Activated naive CD8-positive, alpha-beta T cell treated with anti-CD3 and anti-CD28 coated beads, Interleukin-2, amount 50 U/mL, for 16 hours (primary cell): ENCODE measurements around the gene PBX3.

Experiments used
- DNase-seq: peaks from one replicate; pipeline ENCODE4 v3.0.0-alpha.2; 2020; ENCODE audit warnings: low read depth, low spot score

The PBX3 gene

DNA sequence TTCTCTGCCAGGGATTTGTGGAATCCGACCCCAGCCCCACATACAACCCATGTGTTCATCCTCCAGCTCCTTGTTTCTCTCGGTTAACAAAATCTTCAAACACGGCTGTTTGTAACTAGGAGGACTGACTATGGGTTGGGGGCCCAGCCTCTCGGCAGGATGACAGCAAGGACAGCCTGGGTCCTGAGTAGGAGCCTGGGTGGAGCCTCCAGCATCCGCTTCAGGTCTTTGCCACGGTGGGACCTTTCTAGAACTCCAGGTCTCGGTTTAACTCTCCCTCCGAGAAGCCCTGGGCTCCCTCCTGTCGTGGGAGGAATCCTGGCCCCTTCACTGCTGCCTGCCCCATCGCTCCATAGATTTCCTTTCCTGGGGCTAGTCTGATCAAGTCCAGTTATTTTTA lies 248.5 kb downstream of the PBX3 start:
- no peak for DNase-seq

- DNase-seq = no peak
These were observed 249.6 kb downstream of the PBX3 start for GRCh38 chr9:125996791-125997190.

- DNase-seq = no peak
These were observed 250.1 kb downstream of the PBX3 start for GRCh38 chr9:125997196-125997823.

GRCh38 chr9:125998837-125999503 lies 251.8 kb downstream of the PBX3 start:
- no peak for DNase-seq

- no peak for DNase-seq
These were observed 252.3 kb downstream of the PBX3 start for GRCh38 chr9:125999504-125999881.

GRCh38 chr9:126000256-126000655 lies 253.1 kb downstream of the PBX3 start:
- DNase-seq = no peak

DNA sequence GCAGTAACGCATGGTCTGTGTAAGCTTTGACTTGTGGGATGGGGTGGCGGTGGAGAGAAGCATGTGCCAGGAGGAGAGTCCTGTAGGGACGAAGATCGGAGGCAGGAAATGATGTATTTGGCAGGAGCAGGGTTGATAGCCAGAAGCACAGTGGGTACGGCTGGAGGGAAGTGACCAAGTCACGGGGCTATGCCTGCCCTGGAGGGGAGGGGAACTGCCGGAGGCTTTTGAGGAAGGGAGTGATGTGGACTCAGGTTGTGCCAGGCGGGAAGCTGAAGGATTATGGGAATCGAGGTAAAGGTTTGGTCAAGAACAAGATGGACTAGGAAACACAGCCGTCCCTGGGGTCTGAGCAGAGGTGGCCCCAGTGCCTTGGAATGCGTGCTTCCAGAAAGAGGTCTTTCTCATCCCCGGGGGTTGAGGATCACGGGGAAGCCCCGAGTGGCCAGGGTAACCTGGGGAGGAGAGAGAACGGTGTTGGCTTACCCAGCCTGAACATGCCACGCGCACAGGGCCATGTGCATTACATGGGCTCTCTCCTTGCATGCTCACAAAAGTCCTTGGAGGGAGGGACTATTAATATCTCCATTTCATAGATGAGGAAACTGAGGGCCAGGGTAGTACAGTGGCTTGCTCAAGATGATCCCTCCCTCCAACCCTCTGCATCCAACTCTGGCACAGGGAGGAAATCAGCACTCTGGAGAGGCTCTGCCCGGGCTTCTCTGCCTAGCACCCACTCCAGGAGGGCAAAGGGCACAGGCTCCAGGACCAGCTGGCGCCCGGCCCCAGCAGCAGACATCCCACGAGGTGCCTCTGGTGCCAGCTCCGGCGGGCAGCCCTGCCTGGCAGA lies 253.8 kb downstream of the PBX3 start:
- DNase-seq = no peak

- DNase-seq = no peak
These were observed 254.5 kb downstream of the PBX3 start for GRCh38 chr9:126001581-126002225.

DNA sequence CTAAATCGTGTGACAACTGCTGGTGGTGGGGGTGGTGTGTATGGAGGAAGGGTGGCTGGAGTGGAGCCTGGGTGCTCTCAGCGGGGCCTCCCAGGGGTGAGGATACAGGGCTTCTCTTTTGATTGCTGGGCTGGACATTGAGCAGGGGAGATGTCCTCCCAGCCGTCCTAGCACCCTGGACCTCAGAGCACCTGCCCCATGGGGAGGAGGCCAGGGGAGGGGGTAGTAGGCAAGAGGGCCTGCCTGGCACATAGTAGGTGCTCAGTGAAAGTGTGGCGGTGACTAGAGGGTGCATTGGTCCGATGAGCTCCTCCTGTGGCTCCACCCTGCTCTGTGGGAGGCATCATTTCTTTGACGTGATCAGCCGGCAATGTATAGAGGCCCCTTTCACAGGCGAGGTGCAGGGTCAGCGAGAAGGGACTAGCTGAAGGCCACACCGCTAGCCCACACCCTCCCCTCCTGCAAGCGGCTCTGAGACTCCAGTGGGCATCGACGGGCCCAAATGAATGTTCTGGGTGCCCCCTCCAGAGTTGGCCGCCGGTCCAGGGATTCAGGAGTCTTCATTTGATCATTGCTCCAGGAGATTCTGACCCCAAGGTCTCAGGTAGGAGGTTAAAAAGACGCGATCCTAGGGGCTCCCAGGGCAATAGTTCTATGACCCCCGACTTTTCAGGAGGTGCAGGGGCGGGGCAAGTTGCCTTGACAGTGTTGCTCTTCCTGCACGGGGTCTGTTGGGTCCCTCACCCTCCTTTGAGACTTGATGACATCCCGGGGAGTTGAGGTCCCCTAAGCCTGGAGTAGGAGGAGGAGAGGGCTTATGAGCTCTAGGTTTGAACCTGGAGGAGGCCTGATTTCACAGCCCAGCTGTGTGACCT lies 255.5 kb downstream of the PBX3 start:
- no peak for DNase-seq

DNA sequence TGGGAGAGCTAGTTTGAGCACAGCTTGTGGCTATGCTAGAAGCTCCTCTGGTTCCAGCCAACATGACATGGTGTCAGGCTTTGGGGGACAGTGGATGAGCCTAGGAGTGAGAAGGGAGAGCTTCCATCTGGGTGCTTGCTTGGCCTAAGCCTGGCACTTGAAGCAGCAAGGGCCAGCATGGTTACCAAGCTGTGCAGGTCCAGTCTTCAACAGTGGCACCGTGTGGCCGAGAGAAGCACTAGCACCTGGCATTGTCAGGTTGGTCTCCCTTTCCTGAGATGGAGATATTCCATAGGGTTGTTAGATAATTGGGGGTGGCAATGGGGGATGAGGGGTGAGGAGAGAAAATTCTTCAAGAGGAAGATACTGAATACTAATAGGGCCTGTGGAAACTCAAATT lies 261.9 kb downstream of the PBX3 start:
- DNase-seq = no peak

- DNase-seq = no peak
These were observed 267.6 kb downstream of the PBX3 start for GRCh38 chr9:126014726-126015125.

- no peak for DNase-seq
These were observed 268.3 kb downstream of the PBX3 start for GRCh38 chr9:126015424-126015823.

DNA sequence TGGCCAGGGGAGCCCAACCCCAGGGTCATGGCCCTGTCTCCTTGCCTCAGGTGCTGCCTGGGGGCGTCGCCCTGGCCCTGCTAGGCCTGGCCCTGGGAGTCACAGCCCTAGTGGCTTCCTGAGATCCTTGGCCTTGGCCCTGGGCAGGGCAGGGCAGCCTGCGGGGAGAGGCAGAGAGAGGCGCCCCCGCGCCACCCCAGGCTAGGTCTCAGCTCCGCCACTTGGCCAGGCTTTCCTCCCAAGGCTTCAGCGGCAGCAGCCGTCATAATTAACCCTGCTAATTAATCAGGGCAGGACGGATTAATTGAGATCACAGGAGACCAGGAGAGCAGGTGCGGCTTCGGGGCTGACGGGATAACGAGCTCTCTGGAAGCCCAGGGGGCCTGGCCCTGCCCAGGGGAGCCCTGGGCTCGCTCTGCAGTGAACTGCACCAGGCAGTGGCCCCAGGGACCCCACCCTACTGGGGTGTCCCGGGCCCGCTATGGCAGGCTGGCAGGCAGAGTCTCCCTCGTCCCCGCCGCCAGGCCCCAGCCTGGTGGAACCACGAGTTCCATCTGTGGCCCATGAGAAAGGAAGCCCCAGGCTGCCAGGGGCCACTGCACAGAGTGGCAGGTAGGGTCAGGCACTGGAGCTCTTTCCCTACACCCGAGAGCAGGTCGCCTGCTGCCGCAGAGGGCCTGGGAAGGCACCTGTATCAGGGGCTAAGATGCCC lies 269.6 kb downstream of the PBX3 start:
- no peak for DNase-seq
